T-cell (primary cell): ENCODE measurements around the gene TIAM2. TPM values are rescaled to one million over a fixed set of nuclear protein-coding genes. Genes with fewer than 3 reads are reported as not detected.

Experiments
- ATAC-seq, 4 experiments: fragments of 200-7000 bp in 3 of 4; fragments of 150-1000 bp in 1 of 4; cut with Tn5 transposase; replicated peaks in 1 of 4; 1 replicate in 3 of 4; 2 replicates in 1 of 4; pipeline ENCODE4 v1.10.0; 2021; ENCODE audit warnings: moderate library complexity in 3 of 4, mild to moderate bottlenecking in 2 of 4, moderate number of reproducible peaks in 1 of 4
- CTCF ChIA-PET, 2 donors: fragments of 300-600 bp; sonication (Branson Sonifier 250); formaldehyde crosslinking; loops; one replicate each; lab custom pipeline; 2022; ENCODE audit warnings: antibody characterized with exemption in 2 of 2; lab: Charles Lee
- POLR2A ChIA-PET, 2 donors: fragments of 300-600 bp; sonication (Branson Sonifier 250); formaldehyde crosslinking; loops; one replicate each; lab custom pipeline; 2022; ENCODE audit warnings: antibody characterized with exemption in 2 of 2; lab: Charles Lee
- DNase-seq, 35 experiments: peaks; one replicate each; pipeline versions ENCODE4 v3.0.0 to v3.0.0-alpha.2; 2013 to 2023
- H3K27ac ChIP-seq: one replicate; pipeline ENCODE4 v1.5.1; 2013; ENCODE audit warnings: low read length
- H3K27me3 ChIP-seq, 2 experiments: replicated peaks in 1 of 2; 1 replicate in 1 of 2; 2 replicates in 1 of 2; pipeline versions ENCODE4 v1.6.1 to v1.7.0; 2013; ENCODE audit warnings: low read length in 1 of 2, mixed read lengths in 1 of 2; ENCODE audit not compliant: control insufficient read depth in 2 of 2, insufficient read depth in 2 of 2; ENCODE audit errors: extremely low read depth in 1 of 2
- H3K36me3 ChIP-seq, 2 donors: 1 replicate in 1 of 2; 2 replicates in 1 of 2; pipeline versions ENCODE4 v1.6.1 to v1.7.0; 2013; ENCODE audit warnings: low read length in 1 of 2; ENCODE audit not compliant: control insufficient read depth in 2 of 2, insufficient read depth in 1 of 2; ENCODE audit errors: extremely low read depth in 1 of 2
- H3K4me1 ChIP-seq, 2 experiments: 1 replicate in 1 of 2; 2 replicates in 1 of 2; pipeline versions ENCODE4 v1.6.1 to v1.7.0; 2013; ENCODE audit warnings: low read length in 2 of 2, mixed read lengths in 1 of 2; ENCODE audit not compliant: insufficient read depth in 2 of 2, control insufficient read depth in 1 of 2; ENCODE audit errors: extremely low read depth in 1 of 2
- H3K4me3 ChIP-seq, 2 donors: 1 replicate in 1 of 2; 2 replicates in 1 of 2; pipeline versions ENCODE4 v1.5.1 to v1.7.0; 2013; ENCODE audit warnings: mild to moderate bottlenecking in 2 of 2, low read length in 1 of 2, moderate library complexity in 1 of 2; ENCODE audit not compliant: control insufficient read depth in 1 of 2; ENCODE audit errors: extremely low read depth in 1 of 2
- H3K9me3 ChIP-seq: 2 replicates; pipeline ENCODE4 v1.7.0; 2013
- H3K27ac Mint-ChIP-seq, 2 donors: one replicate each; pipeline ENCODE4 v1.8.0; 2020 to 2021; ENCODE audit warnings: mild to moderate bottlenecking in 2 of 2, mixed read lengths in 2 of 2
- H3K27me3 Mint-ChIP-seq, 2 donors: one replicate each; pipeline ENCODE4 v1.8.0; 2021 to 2022; ENCODE audit warnings: mixed read lengths in 2 of 2
- H3K36me3 Mint-ChIP-seq: one replicate; pipeline ENCODE4 v1.8.0; 2021; ENCODE audit warnings: mixed read lengths
- H3K4me1 Mint-ChIP-seq, 3 donors: one replicate each; pipeline ENCODE4 v1.8.0; 2020 to 2022; ENCODE audit warnings: mixed read lengths in 3 of 3, mild to moderate bottlenecking in 1 of 3
- H3K4me3 Mint-ChIP-seq, 3 donors: one replicate each; pipeline ENCODE4 v1.8.0; 2020 to 2022; ENCODE audit warnings: mild to moderate bottlenecking in 3 of 3, mixed read lengths in 3 of 3, moderate library complexity in 3 of 3
- H3K9me3 Mint-ChIP-seq, 3 donors: one replicate each; pipeline ENCODE4 v1.8.0; 2020 to 2022; ENCODE audit warnings: mixed read lengths in 3 of 3
- WGBS: methylation state at CpG from one replicate; pipeline ENCODE4 v1.1.5; 2013; ENCODE audit warnings: missing lambda C conversion rate; ENCODE audit not compliant: insufficient coverage; 5-methylcytosine and 5-hydroxymethylcytosine counted together
- total RNA-seq, 35 experiments: library from RNA in 6 of 35; stranded (reverse) in 6 of 35; fragments of 120-200 nt in 1 of 35; gene quantifications; one replicate each; pipeline versions ENCODE4 v1.2.1 to v1.2.4 and lab custom pipeline; 2013 to 2026

The TIAM2 gene
- total RNA-seq, 5 donors from 2014 or later (not counting 1 experiment from before 2014, with no cell fraction given) = 4.6 to 7.1 (median 6.8) TPM

DNA sequence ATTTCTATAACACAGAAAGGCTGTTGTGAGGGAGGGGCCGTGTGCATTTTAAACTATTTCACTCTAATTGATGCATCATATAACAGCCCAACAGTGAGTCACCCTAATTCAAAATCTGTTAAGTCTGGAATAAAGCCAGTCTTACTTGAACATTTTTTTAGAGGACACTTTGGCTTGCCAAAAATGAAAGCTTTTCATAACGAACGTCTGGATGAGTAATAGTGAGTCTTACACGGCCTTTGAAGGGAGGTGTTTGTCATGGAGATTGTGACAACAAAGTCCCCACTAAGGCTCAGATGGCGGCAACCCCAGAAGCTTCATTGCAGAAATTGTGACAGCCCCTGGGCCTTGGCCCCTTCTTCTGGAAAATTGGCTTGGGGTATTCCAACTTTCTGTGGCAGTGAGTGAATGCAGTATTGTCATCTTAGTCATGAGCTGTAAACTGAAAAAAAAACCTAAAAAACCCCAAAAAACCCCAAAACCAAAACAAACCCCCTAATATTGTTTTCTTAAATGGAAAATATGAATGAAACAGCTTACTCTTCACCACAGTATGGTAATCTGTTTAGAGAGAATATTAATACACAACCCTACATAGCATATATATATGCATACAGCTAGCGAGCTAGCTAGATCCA is 176.1 kb downstream of the TIAM2 start:
- H3K4me1 ChIP-seq = peaks cover 0 to 10% of the 10 kb centered on the region in 2 experiments
- peak overlapping the region; percentile 87 for H3K27ac ChIP-seq
- POLR2A ChIA-PET = interaction anchor here in 1 of 2 donors (0.5 to 0.6 kb wide), 3 partner anchors 327 to 921 kb away, joined by 3 to 9 read pairs (median 4); no protein-coding TSS in a partner anchor
- WGBS = 11% methylated on average over 4 of the region's 6 CpGs
- H3K4me3 Mint-ChIP-seq = peak overlapping the region; percentile 34 to 55 (median 39)
- H3K27ac Mint-ChIP-seq = peak overlapping the region; percentile 83 to 84
- peak; percentile 18 to 81 (median 43) for DNase-seq
- ATAC-seq = peak; percentile 86 to 94 (median 88)
- CTCF ChIA-PET = interaction anchor here (0.5 to 4.6 kb wide), 13 partner anchors 17 to 1880 kb away, joined by 3 to 47 read pairs (median 3); no protein-coding TSS in a partner anchor
- no peaks in the 10 kb centered on the region for H3K36me3 ChIP-seq
- peaks cover 19 to 36% (median 29%) of the 10 kb centered on the region in 3 donors for H3K4me1 Mint-ChIP-seq
- H3K27me3 ChIP-seq = no peaks in the 10 kb centered on the region
- no peaks in the 10 kb centered on the region for H3K27me3 Mint-ChIP-seq
- no peaks in the 10 kb centered on the region for H3K36me3 Mint-ChIP-seq
- peak overlapping the region in 1 of 2 donors; percentile 21 for H3K4me3 ChIP-seq
- H3K9me3 Mint-ChIP-seq = no peaks in the 10 kb centered on the region
- H3K9me3 ChIP-seq = no peaks in the 10 kb centered on the region

- Histone ChIP-seq H3K27ac (peak overlapping the region; percentile 87), H3K9me3 (no peaks in the 10 kb centered on the region), H3K4me1 (peaks cover 0 to 10% of the 10 kb centered on the region in 2 experiments), H3K27me3 (no peaks in the 10 kb centered on the region), H3K4me3 (peak overlapping the region in 1 of 2 donors; percentile 21), H3K36me3 (no peaks in the 10 kb centered on the region)
- Mint-ChIP-seq H3K36me3 (no peaks in the 10 kb centered on the region), H3K27me3 (no peaks in the 10 kb centered on the region), H3K4me3 (peak overlapping the region; percentile 34 to 55 (median 39)), H3K4me1 (peaks cover 19 to 36% (median 29%) of the 10 kb centered on the region in 3 donors), H3K27ac (peak overlapping the region; percentile 83 to 84), H3K9me3 (no peaks in the 10 kb centered on the region)
- 67% methylated on average over 4 of the region's 7 CpGs for WGBS
- CTCF ChIA-PET = interaction anchor here (0.6 to 4.6 kb wide), 12 partner anchors 29 to 496 kb away, joined by 3 to 47 read pairs (median 4); no protein-coding TSS in a partner anchor
- no peak for DNase-seq
- POLR2A ChIA-PET = interaction anchor here in 1 of 2 donors (0.5 to 0.6 kb wide), 3 partner anchors 328 to 922 kb away, joined by 3 to 9 read pairs (median 4); no protein-coding TSS in a partner anchor
- ATAC-seq = peak in 1 of 4 experiments; percentile 4
These were observed 176.8 kb downstream of the TIAM2 start for GRCh38 chr6:155171747-155172449.

DNA sequence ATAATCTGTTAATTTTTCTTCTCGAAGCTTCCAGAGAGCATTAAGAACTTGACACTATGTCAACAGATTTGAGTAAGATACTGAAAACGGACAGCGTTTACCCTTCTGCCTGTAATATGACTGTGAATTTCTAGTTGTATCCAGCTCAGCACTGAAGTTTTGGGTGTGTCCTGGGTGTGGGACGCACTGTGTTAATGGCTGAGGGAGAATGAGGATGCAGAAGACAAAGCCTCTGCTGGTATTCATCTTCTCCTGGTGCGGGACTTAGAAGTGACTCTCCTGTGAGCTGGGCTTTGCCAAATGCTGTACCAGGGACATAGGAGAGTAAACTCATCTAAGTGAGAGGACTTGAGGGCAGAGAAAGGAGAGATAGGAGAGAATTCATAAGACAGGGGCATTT is 178.4 kb downstream of the TIAM2 start:
- Mint-ChIP-seq H3K4me3 (no peak overlapping the region), H3K9me3 (no peaks in the 10 kb centered on the region), H3K4me1 (peaks cover 19 to 36% (median 29%) of the 10 kb centered on the region in 3 donors), H3K36me3 (no peaks in the 10 kb centered on the region), H3K27ac (no peak overlapping the region), H3K27me3 (no peaks in the 10 kb centered on the region)
- H3K27me3 ChIP-seq = no peaks in the 10 kb centered on the region
- POLR2A ChIA-PET = no interaction called here
- CTCF ChIA-PET = interaction anchor here (0.7 to 4.6 kb wide), 8 partner anchors 21 to 498 kb away, joined by 3 to 47 read pairs (median 4); no protein-coding TSS in a partner anchor
- no peaks in the 10 kb centered on the region for H3K36me3 ChIP-seq
- no peak overlapping the region for H3K4me3 ChIP-seq
- H3K4me1 ChIP-seq = peaks cover 0 to 10% of the 10 kb centered on the region in 2 experiments
- no peak for DNase-seq
- no peak overlapping the region for H3K27ac ChIP-seq
- H3K9me3 ChIP-seq = no peaks in the 10 kb centered on the region
- ATAC-seq = no peak
- WGBS = 92% methylated on average over 5 of the region's 5 CpGs

DNA sequence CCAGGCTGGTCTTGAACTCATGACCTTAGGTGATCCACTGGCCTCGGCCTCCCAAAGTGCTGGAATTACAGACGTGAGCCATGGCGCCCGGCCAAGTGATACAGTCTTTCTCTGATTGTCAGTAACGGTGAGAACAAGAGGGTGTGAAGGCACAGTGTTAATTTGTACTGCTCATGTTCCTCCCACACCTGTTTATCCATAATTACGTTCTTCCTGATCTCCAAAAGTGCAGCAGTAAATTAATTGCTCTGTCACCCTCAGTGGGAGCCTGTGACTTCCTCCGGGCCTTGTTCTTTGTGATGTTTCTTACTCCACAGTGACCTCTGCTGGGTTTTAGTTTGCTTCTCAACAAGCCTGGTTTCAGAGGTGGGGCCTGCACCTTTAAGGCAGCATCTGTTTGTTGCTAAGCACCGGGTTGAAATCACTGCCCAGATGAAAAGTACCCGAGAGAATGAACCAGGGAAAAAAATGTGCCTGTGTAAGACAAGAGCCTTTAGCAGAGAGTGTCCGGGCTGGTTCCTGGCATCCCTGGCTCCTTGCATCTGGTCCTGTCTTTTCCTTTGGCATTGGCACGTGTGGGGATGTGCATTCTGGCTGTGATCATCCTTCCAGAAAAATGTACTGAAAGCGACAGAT is 179.6 kb downstream of the TIAM2 start:
- Histone ChIP-seq H3K36me3 (no peaks in the 10 kb centered on the region), H3K27me3 (no peaks in the 10 kb centered on the region), H3K9me3 (no peaks in the 10 kb centered on the region), H3K4me3 (no peak overlapping the region), H3K27ac (no peak overlapping the region), H3K4me1 (peaks cover 0 to 10% of the 10 kb centered on the region in 2 experiments)
- WGBS = 53% methylated on average over 7 of the region's 12 CpGs
- no peak overlapping the region for H3K4me3 Mint-ChIP-seq
- ATAC-seq (peak; percentile 50 to 72 (median 65)), DNase-seq (peak; percentile 2 to 82 (median 40))
- peaks cover 19 to 36% (median 29%) of the 10 kb centered on the region in 3 donors for H3K4me1 Mint-ChIP-seq
- H3K27me3 Mint-ChIP-seq = no peaks in the 10 kb centered on the region
- no peaks in the 10 kb centered on the region for H3K36me3 Mint-ChIP-seq
- H3K9me3 Mint-ChIP-seq = no peaks in the 10 kb centered on the region
- CTCF ChIA-PET = interaction anchor here (0.7 to 4.6 kb wide), 3 partner anchors 49 to 499 kb away, joined by 9 to 47 read pairs (median 24); no protein-coding TSS in a partner anchor
- peak overlapping the region in 1 of 2 donors; percentile 16 for H3K27ac Mint-ChIP-seq
- POLR2A ChIA-PET = no interaction called here

DNA sequence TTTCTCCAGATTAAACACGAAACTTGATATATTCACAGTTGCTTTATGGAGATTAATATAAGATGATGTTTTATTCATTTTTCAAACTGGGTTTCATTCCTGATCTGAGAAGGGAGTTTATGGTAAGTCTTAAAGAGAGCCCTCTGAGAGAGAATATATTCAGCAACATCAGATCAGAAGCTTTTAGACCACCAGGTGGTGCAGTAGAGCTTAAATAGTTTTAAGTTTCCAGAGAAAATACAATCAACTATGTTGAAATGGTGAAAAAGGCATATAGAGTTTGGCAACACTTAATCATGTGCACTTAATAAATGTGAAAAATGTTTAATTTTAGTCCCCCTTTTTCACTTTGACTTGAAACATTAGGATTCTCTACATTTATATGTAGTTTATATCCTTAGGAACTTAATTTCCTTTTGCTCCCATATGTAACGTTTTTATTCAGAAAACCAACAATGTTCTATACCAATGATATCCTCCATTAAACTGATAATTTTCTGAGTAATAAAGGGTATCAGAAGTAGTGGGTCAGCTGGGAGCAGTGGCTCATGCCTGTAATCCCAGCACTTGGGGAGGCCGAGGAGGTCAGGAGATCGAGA is 182.3 kb downstream of the TIAM2 start:
- Mint-ChIP-seq H3K4me3 (no peak overlapping the region), H3K27ac (no peak overlapping the region), H3K27me3 (no peaks in the 10 kb centered on the region), H3K4me1 (peaks cover 6 to 22% (median 10%) of the 10 kb centered on the region in 3 donors), H3K9me3 (no peaks in the 10 kb centered on the region), H3K36me3 (no peaks in the 10 kb centered on the region)
- WGBS = no CpG with 5 or more reads among the region's 4 CpGs
- H3K27ac ChIP-seq = no peak overlapping the region
- no peak for ATAC-seq
- no peaks in the 10 kb centered on the region for H3K9me3 ChIP-seq
- ChIA-PET POLR2A (no interaction called here), CTCF (interaction anchor here (0.6 to 2.6 kb wide), 16 partner anchors 9 to 1726 kb away, joined by 3 to 18 read pairs (median 4); partner anchors contain the start of gene TFB1M (in 1 of the 2))
- H3K4me3 ChIP-seq = no peak overlapping the region
- no peaks in the 10 kb centered on the region for H3K36me3 ChIP-seq
- DNase-seq = peak in 13 of 35 experiments; percentile 9 to 64 (median 26)
- H3K27me3 ChIP-seq = no peaks in the 10 kb centered on the region
- no peaks in the 10 kb centered on the region for H3K4me1 ChIP-seq
